ENCODE results near the gene ERBB4.
"Not testable (repeated sequence)": the region's sequence is repeated elsewhere in the genome, so short reads cannot be mapped to it uniquely, and the experiment has no call there.

The ERBB4 gene

GRCh38 chr2:212228743-212229171, 309.8 kb downstream of the ERBB4 start:
- in situ Hi-C loops (cut with MboI; ENCODE audit: low sequenced_read_pairs): no loop called here

- in situ Hi-C loops (cut with MboI; ENCODE audit: low sequenced_read_pairs): no loop called here
These were observed 310.8 kb downstream of the ERBB4 start for GRCh38 chr2:212227755-212228154.

GRCh38 chr2:212226114-212226513, 312.5 kb downstream of the ERBB4 start:
- in situ Hi-C loops (cut with MboI; ENCODE audit: low sequenced_read_pairs): no loop called here

- in situ Hi-C loops (cut with MboI; ENCODE audit: low sequenced_read_pairs): no loop called here
These were observed 314.9 kb downstream of the ERBB4 start for GRCh38 chr2:212223696-212224095.

GRCh38 chr2:212213191-212213590, 325.4 kb downstream of the ERBB4 start:
- in situ Hi-C loops (cut with MboI; ENCODE audit: low sequenced_read_pairs): no loop called here

GRCh38 chr2:212208467-212208866, 330.1 kb downstream of the ERBB4 start:
- in situ Hi-C loops (cut with MboI; ENCODE audit: low sequenced_read_pairs): no loop called here

GRCh38 chr2:212197776-212198175, 340.8 kb downstream of the ERBB4 start:
- in situ Hi-C loops (cut with MboI; ENCODE audit: low sequenced_read_pairs): no loop called here

GRCh38 chr2:212195626-212196025, 343.0 kb downstream of the ERBB4 start:
- in situ Hi-C loops (cut with MboI; ENCODE audit: low sequenced_read_pairs): no loop called here

- in situ Hi-C loops (cut with MboI; ENCODE audit: low sequenced_read_pairs): no loop called here
These were observed 344.2 kb downstream of the ERBB4 start for GRCh38 chr2:212194396-212194795.

GRCh38 chr2:212193803-212194202, 344.8 kb downstream of the ERBB4 start:
- in situ Hi-C loops (cut with MboI; ENCODE audit: low sequenced_read_pairs): no loop called here

- in situ Hi-C loops (cut with MboI; ENCODE audit: low sequenced_read_pairs): no loop called here
These were observed 345.5 kb downstream of the ERBB4 start for GRCh38 chr2:212193056-212193455.

GRCh38 chr2:212191438-212191837, 347.2 kb downstream of the ERBB4 start:
- in situ Hi-C loops (cut with MboI; ENCODE audit: low sequenced_read_pairs): not testable (repeated sequence)

GRCh38 chr2:212186166-212186565, 352.4 kb downstream of the ERBB4 start:
- in situ Hi-C loops (cut with MboI; ENCODE audit: low sequenced_read_pairs): no loop called here

- in situ Hi-C loops (cut with MboI; ENCODE audit: low sequenced_read_pairs): no loop called here
These were observed 357.0 kb downstream of the ERBB4 start for GRCh38 chr2:212181646-212182045.

GRCh38 chr2:212180408-212181083, 358.1 kb downstream of the ERBB4 start:
- in situ Hi-C loops (cut with MboI; ENCODE audit: low sequenced_read_pairs): no loop called here

- in situ Hi-C loops (cut with MboI; ENCODE audit: low sequenced_read_pairs): no loop called here
These were observed 360.9 kb downstream of the ERBB4 start for GRCh38 chr2:212177724-212178123.

- in situ Hi-C loops (cut with MboI; ENCODE audit: low sequenced_read_pairs): no loop called here
These were observed 362.5 kb downstream of the ERBB4 start for GRCh38 chr2:212176151-212176550.

- in situ Hi-C loops (cut with MboI; ENCODE audit: low sequenced_read_pairs): no loop called here
These were observed 364.7 kb downstream of the ERBB4 start for GRCh38 chr2:212173756-212174510.

- in situ Hi-C loops (cut with MboI; ENCODE audit: low sequenced_read_pairs): no loop called here
These were observed 365.3 kb downstream of the ERBB4 start for GRCh38 chr2:212173331-212173730.

GRCh38 chr2:212170382-212170781, 368.2 kb downstream of the ERBB4 start:
- in situ Hi-C loops (cut with MboI; ENCODE audit: low sequenced_read_pairs): no loop called here

GRCh38 chr2:212158081-212158480, 380.5 kb downstream of the ERBB4 start:
- in situ Hi-C loops (cut with MboI; ENCODE audit: low sequenced_read_pairs): no loop called here

- in situ Hi-C loops (cut with MboI; ENCODE audit: low sequenced_read_pairs): no loop called here
These were observed 381.6 kb downstream of the ERBB4 start for GRCh38 chr2:212157012-212157411.
